OCI-LY7 (cell line): ENCODE measurements around the gene TBC1D1.

Experiments
- CTCF ChIP-seq: fragments of 200-600 bp; sonication (generic); conservative IDR thresholded peaks from 2 replicates; pipeline ENCODE4 v1.5.1; 2014; ENCODE audit warnings: mild to moderate bottlenecking, antibody characterized with exemption, low read length, moderate library complexity, mixed read lengths
- EZH2phosphoT487 ChIP-seq: fragments of 200-600 bp; sonication (generic); IDR thresholded peaks from 2 replicates; pipeline ENCODE4 v1.6.1; 2018; ENCODE audit warnings: low read depth, borderline replicate concordance, mild to moderate bottlenecking, mixed run types, antibody characterized with exemption, low read length, moderate library complexity, mixed read lengths

GRCh38 chr4:38128478-38129459, 237.9 kb downstream of the TBC1D1 start:
- TF ChIP-seq CTCF (no peak), EZH2phosphoT487 (no peak)
